ENCODE measurements around the gene MEG3. TPM values are rescaled to one million over a fixed set of nuclear protein-coding genes. Genes with fewer than 3 reads are reported as not detected.

The MEG3 gene
- total and polyA plus RNA-seq, 9 of the 15 experiments (the other 6 are each of a cell fraction or from before 2014, with no cell fraction given), result 0.10 to 5.3 (median 1.0) TPM; not detected in 1

- TF ChIP-seq, protein P1, sequence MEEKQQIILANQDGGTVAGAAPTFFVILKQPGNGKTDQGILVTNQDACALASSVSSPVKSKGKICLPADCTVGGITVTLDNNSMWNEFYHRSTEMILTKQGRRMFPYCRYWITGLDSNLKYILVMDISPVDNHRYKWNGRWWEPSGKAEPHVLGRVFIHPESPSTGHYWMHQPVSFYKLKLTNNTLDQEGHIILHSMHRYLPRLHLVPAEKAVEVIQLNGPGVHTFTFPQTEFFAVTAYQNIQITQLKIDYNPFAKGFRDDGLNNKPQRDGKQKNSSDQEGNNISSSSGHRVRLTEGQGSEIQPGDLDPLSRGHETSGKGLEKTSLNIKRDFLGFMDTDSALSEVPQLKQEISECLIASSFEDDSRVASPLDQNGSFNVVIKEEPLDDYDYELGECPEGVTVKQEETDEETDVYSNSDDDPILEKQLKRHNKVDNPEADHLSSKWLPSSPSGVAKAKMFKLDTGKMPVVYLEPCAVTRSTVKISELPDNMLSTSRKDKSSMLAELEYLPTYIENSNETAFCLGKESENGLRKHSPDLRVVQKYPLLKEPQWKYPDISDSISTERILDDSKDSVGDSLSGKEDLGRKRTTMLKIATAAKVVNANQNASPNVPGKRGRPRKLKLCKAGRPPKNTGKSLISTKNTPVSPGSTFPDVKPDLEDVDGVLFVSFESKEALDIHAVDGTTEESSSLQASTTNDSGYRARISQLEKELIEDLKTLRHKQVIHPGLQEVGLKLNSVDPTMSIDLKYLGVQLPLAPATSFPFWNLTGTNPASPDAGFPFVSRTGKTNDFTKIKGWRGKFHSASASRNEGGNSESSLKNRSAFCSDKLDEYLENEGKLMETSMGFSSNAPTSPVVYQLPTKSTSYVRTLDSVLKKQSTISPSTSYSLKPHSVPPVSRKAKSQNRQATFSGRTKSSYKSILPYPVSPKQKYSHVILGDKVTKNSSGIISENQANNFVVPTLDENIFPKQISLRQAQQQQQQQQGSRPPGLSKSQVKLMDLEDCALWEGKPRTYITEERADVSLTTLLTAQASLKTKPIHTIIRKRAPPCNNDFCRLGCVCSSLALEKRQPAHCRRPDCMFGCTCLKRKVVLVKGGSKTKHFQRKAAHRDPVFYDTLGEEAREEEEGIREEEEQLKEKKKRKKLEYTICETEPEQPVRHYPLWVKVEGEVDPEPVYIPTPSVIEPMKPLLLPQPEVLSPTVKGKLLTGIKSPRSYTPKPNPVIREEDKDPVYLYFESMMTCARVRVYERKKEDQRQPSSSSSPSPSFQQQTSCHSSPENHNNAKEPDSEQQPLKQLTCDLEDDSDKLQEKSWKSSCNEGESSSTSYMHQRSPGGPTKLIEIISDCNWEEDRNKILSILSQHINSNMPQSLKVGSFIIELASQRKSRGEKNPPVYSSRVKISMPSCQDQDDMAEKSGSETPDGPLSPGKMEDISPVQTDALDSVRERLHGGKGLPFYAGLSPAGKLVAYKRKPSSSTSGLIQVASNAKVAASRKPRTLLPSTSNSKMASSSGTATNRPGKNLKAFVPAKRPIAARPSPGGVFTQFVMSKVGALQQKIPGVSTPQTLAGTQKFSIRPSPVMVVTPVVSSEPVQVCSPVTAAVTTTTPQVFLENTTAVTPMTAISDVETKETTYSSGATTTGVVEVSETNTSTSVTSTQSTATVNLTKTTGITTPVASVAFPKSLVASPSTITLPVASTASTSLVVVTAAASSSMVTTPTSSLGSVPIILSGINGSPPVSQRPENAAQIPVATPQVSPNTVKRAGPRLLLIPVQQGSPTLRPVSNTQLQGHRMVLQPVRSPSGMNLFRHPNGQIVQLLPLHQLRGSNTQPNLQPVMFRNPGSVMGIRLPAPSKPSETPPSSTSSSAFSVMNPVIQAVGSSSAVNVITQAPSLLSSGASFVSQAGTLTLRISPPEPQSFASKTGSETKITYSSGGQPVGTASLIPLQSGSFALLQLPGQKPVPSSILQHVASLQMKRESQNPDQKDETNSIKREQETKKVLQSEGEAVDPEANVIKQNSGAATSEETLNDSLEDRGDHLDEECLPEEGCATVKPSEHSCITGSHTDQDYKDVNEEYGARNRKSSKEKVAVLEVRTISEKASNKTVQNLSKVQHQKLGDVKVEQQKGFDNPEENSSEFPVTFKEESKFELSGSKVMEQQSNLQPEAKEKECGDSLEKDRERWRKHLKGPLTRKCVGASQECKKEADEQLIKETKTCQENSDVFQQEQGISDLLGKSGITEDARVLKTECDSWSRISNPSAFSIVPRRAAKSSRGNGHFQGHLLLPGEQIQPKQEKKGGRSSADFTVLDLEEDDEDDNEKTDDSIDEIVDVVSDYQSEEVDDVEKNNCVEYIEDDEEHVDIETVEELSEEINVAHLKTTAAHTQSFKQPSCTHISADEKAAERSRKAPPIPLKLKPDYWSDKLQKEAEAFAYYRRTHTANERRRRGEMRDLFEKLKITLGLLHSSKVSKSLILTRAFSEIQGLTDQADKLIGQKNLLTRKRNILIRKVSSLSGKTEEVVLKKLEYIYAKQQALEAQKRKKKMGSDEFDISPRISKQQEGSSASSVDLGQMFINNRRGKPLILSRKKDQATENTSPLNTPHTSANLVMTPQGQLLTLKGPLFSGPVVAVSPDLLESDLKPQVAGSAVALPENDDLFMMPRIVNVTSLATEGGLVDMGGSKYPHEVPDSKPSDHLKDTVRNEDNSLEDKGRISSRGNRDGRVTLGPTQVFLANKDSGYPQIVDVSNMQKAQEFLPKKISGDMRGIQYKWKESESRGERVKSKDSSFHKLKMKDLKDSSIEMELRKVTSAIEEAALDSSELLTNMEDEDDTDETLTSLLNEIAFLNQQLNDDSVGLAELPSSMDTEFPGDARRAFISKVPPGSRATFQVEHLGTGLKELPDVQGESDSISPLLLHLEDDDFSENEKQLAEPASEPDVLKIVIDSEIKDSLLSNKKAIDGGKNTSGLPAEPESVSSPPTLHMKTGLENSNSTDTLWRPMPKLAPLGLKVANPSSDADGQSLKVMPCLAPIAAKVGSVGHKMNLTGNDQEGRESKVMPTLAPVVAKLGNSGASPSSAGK (IDR thresholded peaks at IDR 0.05), result no peak
- TF ChIP-seq E2F8 (IDR thresholded peaks at IDR 0.05; ENCODE audit: low read depth, partially characterized antibody) (no peak), NCOA6 (IDR thresholded peaks at IDR 0.05) (no peak), ATF4 (CRISPR knock-in tag; IDR thresholded peaks at IDR 0.05) (peak; percentile 65), ZNF212 (CRISPR knock-in tag; IDR thresholded peaks at IDR 0.05) (no peak), RNF2 (IDR thresholded peaks at IDR 0.05) (no peak), EP300 (IDR thresholded peaks at IDR 0.05; ENCODE audit: low read length) (no peak)
- TF ChIP-seq, protein P2, sequence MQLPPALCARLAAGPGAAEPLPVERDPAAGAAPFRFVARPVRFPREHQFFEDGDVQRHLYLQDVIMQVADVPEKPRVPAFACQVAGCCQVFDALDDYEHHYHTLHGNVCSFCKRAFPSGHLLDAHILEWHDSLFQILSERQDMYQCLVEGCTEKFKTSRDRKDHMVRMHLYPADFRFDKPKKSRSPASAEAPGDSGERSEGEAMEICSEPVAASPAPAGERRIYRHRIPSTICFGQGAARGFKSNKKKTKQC (CRISPR knock-in tag; IDR thresholded peaks at IDR 0.05), result no peak
These were observed 37.0 kb upstream of the MEG3 start (continued) for GRCh38 chr14:100788942-100789341.

Measured in K562 (cell line).